DOHH2 (cell line): ENCODE measurements around the gene TMOD2.
A peak's percentile ranks its signal among the peaks of the same experiment; 100 is the strongest.

Source experiments
- H3F3A ChIP-seq: fragments of 200-600 bp; sonication (generic), shearing (Covaris generic); 2 replicates; pipeline ENCODE4 v1.6.0; 2016; ENCODE audit warnings: antibody characterized with exemption, mild to moderate bottlenecking; ENCODE audit not compliant: control insufficient read depth, insufficient read depth
- H3K27ac ChIP-seq: fragments of 200-600 bp; sonication (generic); 2 replicates; pipeline ENCODE4 v1.5.1; 2014; ENCODE audit warnings: low read depth, mild to moderate bottlenecking, low read length, moderate library complexity
- H3K27me3 ChIP-seq: fragments of 200-600 bp; sonication (generic); 2 replicates; pipeline ENCODE4 v1.6.1; 2014; ENCODE audit warnings: mild to moderate bottlenecking, low read length, mixed read lengths; ENCODE audit not compliant: control insufficient read depth
- H3K36me3 ChIP-seq: fragments of 200-600 bp; sonication (generic); 2 replicates; pipeline ENCODE4 v1.6.1; 2014; ENCODE audit warnings: mild to moderate bottlenecking, low read length, moderate library complexity, mixed read lengths; ENCODE audit not compliant: control insufficient read depth
- H3K4me1 ChIP-seq: fragments of 200-600 bp; sonication (generic); 2 replicates; pipeline ENCODE4 v1.6.1; 2014; ENCODE audit warnings: mild to moderate bottlenecking, low read length, mixed read lengths; ENCODE audit not compliant: control insufficient read depth
- H3K4me2 ChIP-seq: fragments of 200-600 bp; sonication (generic); 2 replicates; pipeline ENCODE4 v1.6.0; 2014; ENCODE audit warnings: mild to moderate bottlenecking, low read length, moderate library complexity
- H3K4me3 ChIP-seq: fragments of 200-600 bp; sonication (generic); 2 replicates; pipeline ENCODE4 v1.5.1; 2014; ENCODE audit warnings: mild to moderate bottlenecking, low read length, mixed read lengths
- H3K79me2 ChIP-seq: fragments of 200-600 bp; sonication (generic); 2 replicates; pipeline ENCODE4 v1.6.1; 2014; ENCODE audit warnings: mild to moderate bottlenecking, low read length, mixed read lengths; ENCODE audit not compliant: control insufficient read depth
- H3K9me2 ChIP-seq: fragments of 200-600 bp; sonication (generic); replicated peaks from 2 replicates; pipeline ENCODE4 v1.6.1; 2014; ENCODE audit warnings: mild to moderate bottlenecking, low read length, mixed read lengths; ENCODE audit not compliant: control insufficient read depth
- H3K9me3 ChIP-seq: fragments of 200-600 bp; sonication (generic); 2 replicates; pipeline ENCODE4 v1.6.1; 2014; ENCODE audit warnings: antibody characterized with exemption, low read length, mixed read lengths; ENCODE audit not compliant: control insufficient read depth, insufficient read depth
- H4K20me1 ChIP-seq: fragments of 200-600 bp; sonication (generic); 2 replicates; pipeline ENCODE4 v1.6.0; 2014; ENCODE audit warnings: low read depth, mild to moderate bottlenecking, antibody characterized with exemption, low read length, moderate library complexity; ENCODE audit not compliant: control insufficient read depth, insufficient read depth
- CTCF ChIP-seq: fragments of 200-600 bp; sonication (generic); IDR thresholded peaks from one replicate; pipeline ENCODE4 v1.5.1; 2014; ENCODE audit warnings: antibody characterized with exemption, mild to moderate bottlenecking, low read depth, low read length; ENCODE audit not compliant: poor library complexity, severe bottlenecking
- EZH2phosphoT487 ChIP-seq: fragments of 200-600 bp; sonication (generic); IDR thresholded peaks from 2 replicates; pipeline ENCODE4 v1.6.1; 2017; ENCODE audit warnings: borderline replicate concordance, mild to moderate bottlenecking, antibody characterized with exemption, low read length, moderate library complexity, mixed read lengths

TMOD2 gene

DNA sequence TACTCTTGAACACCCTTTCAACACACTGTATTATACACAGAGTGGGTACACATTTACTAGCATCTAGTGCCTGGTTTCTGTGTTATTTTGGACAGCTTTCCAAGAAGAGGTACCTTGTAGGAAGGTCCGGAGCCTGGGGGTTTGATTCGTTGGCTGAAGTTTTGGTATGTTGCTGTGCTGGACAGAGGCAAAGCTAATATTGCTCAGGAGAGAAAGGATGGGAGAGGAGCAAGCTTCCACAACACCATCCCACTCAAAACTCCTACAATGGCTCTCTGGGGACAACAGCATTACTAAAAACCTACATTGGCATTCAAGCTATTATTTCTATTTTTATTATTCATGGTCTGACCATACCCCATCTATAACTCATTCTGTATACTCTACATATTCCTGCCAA, 12.8 kb upstream of the TMOD2 start:
- Histone ChIP-seq H3K9me3 (no peaks in the 10 kb centered on the region), H3F3A (0 out of 2 replicates have a peak, but pooled peaks cover 3% of the 10 kb centered on the region), H3K27ac (no peak overlapping the region), H4K20me1 (no peaks in the 10 kb centered on the region), H3K36me3 (no peaks in the 10 kb centered on the region), H3K9me2 (no peaks in the 10 kb centered on the region), H3K4me1 (peaks cover 21% of the 10 kb centered on the region), H3K4me3 (no peak overlapping the region), H3K4me2 (no peak overlapping the region), H3K79me2 (no peaks in the 10 kb centered on the region), H3K27me3 (peaks cover 10% of the 10 kb centered on the region)
- TF ChIP-seq CTCF (no peak), EZH2phosphoT487 (no peak)

- Histone ChIP-seq H3K4me3 (no peak overlapping the region), H3K4me1 (peaks cover 21% of the 10 kb centered on the region), H3K27ac (no peak overlapping the region), H4K20me1 (no peaks in the 10 kb centered on the region), H3K9me2 (no peaks in the 10 kb centered on the region), H3K4me2 (no peak overlapping the region), H3K36me3 (no peaks in the 10 kb centered on the region), H3K9me3 (no peaks in the 10 kb centered on the region), H3K79me2 (no peaks in the 10 kb centered on the region), H3F3A (0 out of 2 replicates have a peak, but pooled peaks cover 3% of the 10 kb centered on the region), H3K27me3 (peaks cover 10% of the 10 kb centered on the region)
- no peak for TF ChIP-seq EZH2phosphoT487
- TF ChIP-seq CTCF, result no peak
Observed at GRCh38 chr15:51739061-51739712, 12.2 kb upstream of the TMOD2 start.

- Histone ChIP-seq H3K9me2 (no peaks in the 10 kb centered on the region), H3K36me3 (no peaks in the 10 kb centered on the region), H3K4me2 (peak overlapping the region; percentile 84), H3K9me3 (no peaks in the 10 kb centered on the region), H4K20me1 (no peaks in the 10 kb centered on the region), H3K79me2 (no peaks in the 10 kb centered on the region), H3K27me3 (peaks cover 29% of the 10 kb centered on the region), H3K4me1 (peaks cover 38% of the 10 kb centered on the region), H3K27ac (no peak overlapping the region), H3F3A (peaks cover 11% of the 10 kb centered on the region), H3K4me3 (peak overlapping the region; percentile 81; the same call in 1 of the 2 replicates)
- TF ChIP-seq CTCF (no peak), EZH2phosphoT487 (no peak)
Observed at GRCh38 chr15:51749307-51749706, 2.1 kb upstream of the TMOD2 start.
